Heart left ventricle (tissue), 13 donors: Measurements from ENCODE around the gene ITGBL1.

Experiments used
- CTCF ChIP-seq, 12 donors: fragments of 200-600 bp; sonication (generic) in 4 of 12; IDR thresholded peaks; one replicate each; pipeline versions ENCODE4 v1.5.0 to v1.8.0; 2018 to 2022; ENCODE audit warnings: antibody characterized with exemption in 12 of 12, mild to moderate bottlenecking in 5 of 12
- POLR2A ChIP-seq, 2 donors: fragments of 450-650 bp; IDR thresholded peaks; one replicate each; pipeline ENCODE4 v1.6.1; 2017; ENCODE audit warnings: antibody characterized with exemption in 2 of 2, mild to moderate bottlenecking in 2 of 2, moderate library complexity in 2 of 2
- donor health status: ischemic (EF 13 %, LVEDD 7.1; RV severe dilation, severe dysfunction).
- donor health status: DM: no; HTN: yes; CAD: no.
- donor health status: DM: no; HTN: no; CAD: no.
- donor health status: ischemic (EF 25% LVEDD 6.9; RV normal size, moderate dysfunction).
- donor health status: ischemic (EF 25% LVEDD 5.7; RV mildly dilated, moderate dysfunction).
- donor health status: ischemic (EF 35%, LVEDD 5.7; RV mildly dilated, moderate dysfunction).
- donor health status: nonischemic (EF 11% LVEDD 7.7; RV severe dilation, severe dysfunction).
- donor health status: DM: yes; HTN: yes; CAD: no.
- donor health status: PGD.
- donor health status: ischemic (EF 29% LVEDD 5.4; RV normal size, mild dysfunction).
- donor health status: nonischemic (EF 23%, LVEDD 6.1; RV moderate dilation, normal function).

DNA sequence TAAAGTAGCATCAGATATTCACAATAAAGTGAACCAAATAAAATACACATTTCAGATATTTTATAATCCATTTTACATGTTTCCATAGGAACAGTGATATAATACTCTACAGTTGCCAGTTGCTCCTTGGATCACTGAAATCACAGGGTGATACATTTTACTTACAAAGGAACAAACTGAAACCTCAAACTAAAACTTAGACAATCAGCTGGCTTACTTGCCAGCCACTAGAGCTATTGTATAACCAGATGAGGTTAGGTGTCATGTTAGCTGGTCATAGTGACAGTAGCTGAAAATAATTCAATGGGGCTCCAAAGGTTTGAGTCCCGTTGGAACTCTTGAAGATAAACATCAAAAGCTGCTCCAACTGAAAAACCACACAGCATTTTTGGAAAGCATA, 274.6 kb downstream of the ITGBL1 start:
- TF ChIP-seq CTCF (IDR thresholded peaks at IDR 0.05): no peak
- TF ChIP-seq POLR2A (IDR thresholded peaks at IDR 0.05): no peak
